ENCODE results near the gene OR8B4. TPM values are rescaled to one million over a fixed set of nuclear protein-coding genes. Genes with fewer than 3 reads are reported as not detected.

OR8B4 gene
- total RNA-seq, 1 donor = not detected

- Histone ChIP-seq H2AFZ (ENCODE audit: low read length) (no peak overlapping the region), H3K4me3 (ENCODE audit: insufficient read depth, low read length) (no peak overlapping the region), H4K20me1 (ENCODE audit: insufficient read depth, low read length) (no peaks in the 10 kb centered on the region), H3K4me2 (ENCODE audit: insufficient read depth, low read length) (no peak overlapping the region), H3K4me1 (ENCODE audit: insufficient read depth, low read length) (no peaks in the 10 kb centered on the region), H3K27ac (ENCODE audit: low read depth, low read length) (no peak overlapping the region), H3K9me3 (ENCODE audit: low read depth, low read length) (no peaks in the 10 kb centered on the region), H3K79me2 (ENCODE audit: insufficient read depth, low read length) (no peaks in the 10 kb centered on the region), H3K27me3 (ENCODE audit: insufficient read depth, low read length) (no peaks in the 10 kb centered on the region), H3K36me3 (ENCODE audit: insufficient read depth, low read length) (no peaks in the 10 kb centered on the region)
- TF ChIP-seq CTCF (IDR thresholded peaks at IDR 0.05; ENCODE audit: extremely low read depth, low read depth, low read length) = no peak
- DNase-seq (ENCODE audit: insufficient read length, low spot score, missing footprints) = no peak
These were observed 42.8 kb upstream of the OR8B4 start for GRCh38 chr11:124467381-124467927.

DNA sequence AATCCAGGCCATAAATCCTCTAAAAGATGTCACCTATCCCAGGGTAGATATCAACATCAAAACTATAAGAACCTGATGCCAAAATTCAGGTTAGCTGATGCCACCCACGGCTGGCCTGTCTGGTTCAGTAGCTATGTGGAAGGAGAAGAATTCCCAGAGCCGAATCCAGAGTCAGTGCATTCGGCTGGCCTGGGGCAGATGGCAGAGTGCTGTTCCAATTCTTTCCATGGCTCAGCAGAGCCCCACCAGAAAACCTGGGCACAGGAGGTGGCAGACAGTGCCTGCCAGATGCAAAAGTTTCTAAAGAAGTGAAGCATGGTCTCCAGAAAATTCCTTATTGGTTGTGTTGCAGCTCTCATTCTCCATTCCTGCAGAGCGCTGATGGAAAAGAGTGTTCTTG lies 40.7 kb upstream of the OR8B4 start:
- no peaks in the 10 kb centered on the region for H3K9me3 ChIP-seq (ENCODE audit: low read depth, low read length)
- no peak overlapping the region for H3K4me3 ChIP-seq (ENCODE audit: insufficient read depth, low read length)
- no peaks in the 10 kb centered on the region for H3K27me3 ChIP-seq (ENCODE audit: insufficient read depth, low read length)
- H2AFZ ChIP-seq (ENCODE audit: low read length) = no peak overlapping the region
- no peaks in the 10 kb centered on the region for H3K4me1 ChIP-seq (ENCODE audit: insufficient read depth, low read length)
- no peaks in the 10 kb centered on the region for H4K20me1 ChIP-seq (ENCODE audit: insufficient read depth, low read length)
- TF ChIP-seq CTCF (IDR thresholded peaks at IDR 0.05; ENCODE audit: extremely low read depth, low read depth, low read length) = no peak
- DNase-seq (ENCODE audit: insufficient read length, low spot score, missing footprints) = no peak
- H3K79me2 ChIP-seq (ENCODE audit: insufficient read depth, low read length) = no peaks in the 10 kb centered on the region
- H3K4me2 ChIP-seq (ENCODE audit: insufficient read depth, low read length) = no peak overlapping the region
- H3K27ac ChIP-seq (ENCODE audit: low read depth, low read length) = no peak overlapping the region
- no peaks in the 10 kb centered on the region for H3K36me3 ChIP-seq (ENCODE audit: insufficient read depth, low read length)

- Histone ChIP-seq H3K27me3 (ENCODE audit: insufficient read depth, low read length) (no peaks in the 10 kb centered on the region), H2AFZ (ENCODE audit: low read length) (no peak overlapping the region), H4K20me1 (ENCODE audit: insufficient read depth, low read length) (no peaks in the 10 kb centered on the region), H3K4me3 (ENCODE audit: insufficient read depth, low read length) (no peak overlapping the region), H3K27ac (ENCODE audit: low read depth, low read length) (no peak overlapping the region), H3K4me2 (ENCODE audit: insufficient read depth, low read length) (no peak overlapping the region), H3K36me3 (ENCODE audit: insufficient read depth, low read length) (no peaks in the 10 kb centered on the region), H3K4me1 (ENCODE audit: insufficient read depth, low read length) (no peaks in the 10 kb centered on the region), H3K79me2 (ENCODE audit: insufficient read depth, low read length) (no peaks in the 10 kb centered on the region), H3K9me3 (ENCODE audit: low read depth, low read length) (no peaks in the 10 kb centered on the region)
- no peak for DNase-seq (ENCODE audit: insufficient read length, low spot score, missing footprints)
- TF ChIP-seq CTCF (IDR thresholded peaks at IDR 0.05; ENCODE audit: extremely low read depth, low read depth, low read length) = no peak
These were observed 39.3 kb upstream of the OR8B4 start for GRCh38 chr11:124463990-124464389.

DNA sequence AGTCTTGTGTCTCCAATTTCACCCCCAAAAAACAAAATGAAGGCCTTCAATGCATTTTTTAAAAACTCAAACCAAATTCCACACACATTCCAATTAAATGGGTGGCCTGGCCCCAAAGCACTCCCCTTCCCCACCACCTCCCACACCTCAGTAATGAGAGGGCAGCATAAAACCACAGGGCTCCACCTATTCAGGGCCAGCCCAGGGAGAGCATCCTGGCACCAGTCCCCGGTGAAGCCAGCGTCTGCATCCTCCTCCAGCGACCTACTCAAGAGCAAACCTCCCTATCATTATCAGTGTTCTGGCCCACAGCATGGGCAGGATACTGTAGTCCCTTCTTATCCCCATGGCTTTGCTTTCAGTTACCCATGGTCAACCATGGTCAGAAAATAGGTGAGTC lies 38.7 kb upstream of the OR8B4 start:
- Histone ChIP-seq H3K9me3 (ENCODE audit: low read depth, low read length) (no peaks in the 10 kb centered on the region), H3K4me2 (ENCODE audit: insufficient read depth, low read length) (no peak overlapping the region), H3K4me1 (ENCODE audit: insufficient read depth, low read length) (no peaks in the 10 kb centered on the region), H3K27ac (ENCODE audit: low read depth, low read length) (no peak overlapping the region), H3K4me3 (ENCODE audit: insufficient read depth, low read length) (no peak overlapping the region), H2AFZ (ENCODE audit: low read length) (no peak overlapping the region), H4K20me1 (ENCODE audit: insufficient read depth, low read length) (no peaks in the 10 kb centered on the region), H3K27me3 (ENCODE audit: insufficient read depth, low read length) (no peaks in the 10 kb centered on the region), H3K79me2 (ENCODE audit: insufficient read depth, low read length) (no peaks in the 10 kb centered on the region), H3K36me3 (ENCODE audit: insufficient read depth, low read length) (no peaks in the 10 kb centered on the region)
- no peak for TF ChIP-seq CTCF (IDR thresholded peaks at IDR 0.05; ENCODE audit: extremely low read depth, low read depth, low read length)
- no peak for DNase-seq (ENCODE audit: insufficient read length, low spot score, missing footprints)
